Neural crest cell (in vitro differentiated cells): ENCODE data around the gene ZHX3. TPM values are rescaled to one million over a fixed set of nuclear protein-coding genes. Genes with fewer than 3 reads are reported as not detected.

ENCODE experiments used
- DNase-seq: peaks from one replicate; pipeline ENCODE4 v3.0.0; 2021; ENCODE audit warnings: low read depth, mixed read lengths, low spot score
- H3K27ac Mint-ChIP-seq: one replicate; pipeline ENCODE4 v1.8.0; 2021; ENCODE audit warnings: mild to moderate bottlenecking, mixed read lengths; ENCODE audit not compliant: unreplicated experiment
- H3K27me3 Mint-ChIP-seq: 2 replicates; pipeline ENCODE4 v1.8.0; 2021; ENCODE audit warnings: low read depth, mild to moderate bottlenecking, mixed read lengths
- H3K36me3 Mint-ChIP-seq: 2 replicates; pipeline ENCODE4 v1.8.0; 2021; ENCODE audit warnings: low read depth, mild to moderate bottlenecking, mixed read lengths
- H3K4me1 Mint-ChIP-seq: 2 replicates; pipeline ENCODE4 v1.8.0; 2021; ENCODE audit warnings: mixed read lengths
- H3K4me3 Mint-ChIP-seq: one replicate; pipeline ENCODE4 v1.8.0; 2021; ENCODE audit warnings: mild to moderate bottlenecking, mixed read lengths
- H3K9me3 Mint-ChIP-seq: 2 replicates; pipeline ENCODE4 v1.8.0; 2021; ENCODE audit warnings: mixed read lengths
- total RNA-seq: library from RNA; stranded (reverse); gene quantifications from 2 replicates; pipeline ENCODE4 v1.2.1, GENCODE V29; 2021
- TF ChIP-seq, protein P1 (sequence below): fragments of 200-600 bp; sonication (generic); conservative IDR thresholded peaks from 2 replicates; pipeline ENCODE4 v1.5.0; 2021; ENCODE audit warnings: antibody characterized with exemption, mild to moderate bottlenecking

The ZHX3 gene
- total RNA-seq, 1 donor from 2014 or later, result 13.0 TPM

DNA sequence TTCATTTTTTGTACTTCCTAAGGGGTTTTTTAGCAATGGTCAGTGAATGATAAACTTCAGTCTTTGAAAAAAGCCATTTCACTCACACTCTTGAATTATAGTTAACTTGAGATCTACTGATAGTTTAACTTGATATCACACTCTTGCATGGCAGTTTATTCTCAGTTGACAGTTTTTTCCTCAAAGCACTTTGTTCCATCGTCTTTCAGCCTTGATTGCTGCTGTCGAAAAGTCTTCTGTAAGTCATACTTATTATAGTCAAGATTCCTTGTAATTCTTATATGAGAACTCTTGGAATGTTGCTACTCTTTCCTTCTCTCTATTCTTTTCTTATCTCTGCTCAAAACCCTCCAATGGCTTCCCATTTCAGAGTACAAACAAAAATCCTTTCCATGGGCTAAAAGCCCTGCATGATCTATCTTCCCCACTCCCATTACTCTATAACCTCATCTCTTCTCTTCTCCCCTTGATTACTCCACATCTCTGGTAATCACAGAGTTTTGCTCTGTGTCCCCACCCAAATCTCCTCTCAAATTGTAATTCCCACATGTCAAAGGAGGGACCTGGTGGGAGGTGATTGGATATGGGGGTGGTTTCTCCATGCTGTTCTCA, 31.2 kb downstream of the ZHX3 start:
- Mint-ChIP-seq H3K4me3 (no peak overlapping the region), H3K4me1 (no peaks in the 10 kb centered on the region), H3K27me3 (no peaks in the 10 kb centered on the region), H3K27ac (no peak overlapping the region), H3K36me3 (peaks cover 13% of the 10 kb centered on the region), H3K9me3 (peaks cover 15% of the 10 kb centered on the region)
- DNase-seq, result no peak
- TF ChIP-seq, protein P1, sequence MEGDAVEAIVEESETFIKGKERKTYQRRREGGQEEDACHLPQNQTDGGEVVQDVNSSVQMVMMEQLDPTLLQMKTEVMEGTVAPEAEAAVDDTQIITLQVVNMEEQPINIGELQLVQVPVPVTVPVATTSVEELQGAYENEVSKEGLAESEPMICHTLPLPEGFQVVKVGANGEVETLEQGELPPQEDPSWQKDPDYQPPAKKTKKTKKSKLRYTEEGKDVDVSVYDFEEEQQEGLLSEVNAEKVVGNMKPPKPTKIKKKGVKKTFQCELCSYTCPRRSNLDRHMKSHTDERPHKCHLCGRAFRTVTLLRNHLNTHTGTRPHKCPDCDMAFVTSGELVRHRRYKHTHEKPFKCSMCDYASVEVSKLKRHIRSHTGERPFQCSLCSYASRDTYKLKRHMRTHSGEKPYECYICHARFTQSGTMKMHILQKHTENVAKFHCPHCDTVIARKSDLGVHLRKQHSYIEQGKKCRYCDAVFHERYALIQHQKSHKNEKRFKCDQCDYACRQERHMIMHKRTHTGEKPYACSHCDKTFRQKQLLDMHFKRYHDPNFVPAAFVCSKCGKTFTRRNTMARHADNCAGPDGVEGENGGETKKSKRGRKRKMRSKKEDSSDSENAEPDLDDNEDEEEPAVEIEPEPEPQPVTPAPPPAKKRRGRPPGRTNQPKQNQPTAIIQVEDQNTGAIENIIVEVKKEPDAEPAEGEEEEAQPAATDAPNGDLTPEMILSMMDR, result no peak

DNA sequence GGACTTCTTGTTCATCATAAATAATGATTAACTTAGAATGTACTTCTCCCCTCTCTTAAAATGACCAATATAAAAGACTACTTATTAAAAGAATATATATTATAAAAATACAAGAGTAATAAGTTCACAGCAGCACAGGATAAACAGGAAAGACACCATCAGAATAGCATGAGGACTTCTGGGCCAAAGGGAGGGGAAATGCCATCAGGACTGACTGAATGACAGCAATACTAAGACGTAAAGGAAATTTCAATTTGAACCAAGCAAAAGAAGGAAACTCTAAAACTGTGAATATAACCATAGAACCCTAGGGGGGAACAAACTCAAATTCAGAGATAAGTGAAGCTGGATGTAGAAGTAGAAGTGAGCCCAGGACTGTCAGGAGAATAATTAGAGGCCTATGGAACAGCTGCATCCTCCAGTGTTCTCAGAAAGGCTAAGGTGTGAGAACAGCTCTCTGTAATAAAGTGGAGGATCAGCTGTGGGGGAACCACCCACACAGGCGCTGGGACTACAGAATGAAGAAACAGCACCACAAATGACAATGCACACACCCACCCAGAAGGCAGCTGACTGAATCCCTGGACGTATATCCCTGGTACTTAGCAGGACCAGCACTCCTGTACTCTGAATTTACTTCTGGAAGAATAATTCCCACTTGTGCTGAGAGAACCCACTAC, 37.8 kb downstream of the ZHX3 start:
- TF ChIP-seq, protein P1, result no peak
- Mint-ChIP-seq H3K9me3 (peaks cover 3% of the 10 kb centered on the region), H3K4me1 (no peaks in the 10 kb centered on the region)

DNA sequence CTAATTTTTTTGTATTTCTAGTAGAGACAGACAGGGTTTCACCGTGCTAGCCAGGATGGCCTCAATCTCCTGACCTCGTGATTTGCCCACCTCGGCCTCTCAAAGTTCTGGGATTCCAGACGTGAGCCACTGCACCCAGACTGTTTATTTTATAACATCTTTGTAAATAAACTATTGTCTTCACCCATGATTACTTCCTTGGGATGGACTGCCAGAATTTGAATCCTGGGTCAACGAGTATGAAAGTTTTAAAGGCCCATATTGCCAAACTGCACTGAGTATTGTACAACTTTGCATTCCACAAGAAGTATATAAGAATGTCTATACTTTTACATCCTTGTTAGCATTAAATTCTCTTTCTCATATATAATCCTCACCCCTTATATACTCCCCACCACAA, 38.6 kb downstream of the ZHX3 start:
- no peak for DNase-seq
- H3K4me1 Mint-ChIP-seq, result no peaks in the 10 kb centered on the region
- TF ChIP-seq, protein P1, result no peak
- no peaks in the 10 kb centered on the region for H3K9me3 Mint-ChIP-seq
- H3K27ac Mint-ChIP-seq, result no peak overlapping the region
- no peak overlapping the region for H3K4me3 Mint-ChIP-seq
- H3K27me3 Mint-ChIP-seq, result no peaks in the 10 kb centered on the region
- H3K36me3 Mint-ChIP-seq, result no peaks in the 10 kb centered on the region

More for the DNA sequence above, 37.8 kb downstream of the ZHX3 start:
- no peak for DNase-seq
- Mint-ChIP-seq H3K27me3 (no peaks in the 10 kb centered on the region), H3K27ac (no peak overlapping the region), H3K4me3 (no peak overlapping the region), H3K36me3 (peaks cover 4% of the 10 kb centered on the region)

DNA sequence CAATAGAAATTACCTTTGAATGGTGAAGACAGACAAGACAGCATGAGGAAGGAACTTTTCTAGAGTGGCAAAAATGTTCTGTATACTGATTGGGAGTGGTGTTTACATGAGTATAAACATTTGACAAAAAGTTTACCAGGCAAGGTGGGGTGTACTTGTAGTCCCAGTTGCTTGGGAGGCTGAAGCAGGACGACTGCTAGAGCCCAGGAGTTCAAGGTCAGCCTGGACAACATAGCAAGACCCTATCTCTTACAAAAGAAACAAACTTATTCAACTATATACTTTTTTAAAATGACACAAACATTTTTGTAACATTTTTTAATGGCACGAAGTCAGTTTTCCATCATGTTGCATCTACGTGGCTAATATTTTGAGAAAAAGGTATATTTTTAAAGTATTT, 40.5 kb downstream of the ZHX3 start:
- H3K36me3 Mint-ChIP-seq, result no peaks in the 10 kb centered on the region
- no peak overlapping the region for H3K4me3 Mint-ChIP-seq
- TF ChIP-seq, protein P1, result no peak
- H3K9me3 Mint-ChIP-seq, result no peaks in the 10 kb centered on the region
- no peak for DNase-seq
- H3K27me3 Mint-ChIP-seq, result no peaks in the 10 kb centered on the region
- H3K27ac Mint-ChIP-seq, result no peak overlapping the region
- H3K4me1 Mint-ChIP-seq, result no peaks in the 10 kb centered on the region

DNA sequence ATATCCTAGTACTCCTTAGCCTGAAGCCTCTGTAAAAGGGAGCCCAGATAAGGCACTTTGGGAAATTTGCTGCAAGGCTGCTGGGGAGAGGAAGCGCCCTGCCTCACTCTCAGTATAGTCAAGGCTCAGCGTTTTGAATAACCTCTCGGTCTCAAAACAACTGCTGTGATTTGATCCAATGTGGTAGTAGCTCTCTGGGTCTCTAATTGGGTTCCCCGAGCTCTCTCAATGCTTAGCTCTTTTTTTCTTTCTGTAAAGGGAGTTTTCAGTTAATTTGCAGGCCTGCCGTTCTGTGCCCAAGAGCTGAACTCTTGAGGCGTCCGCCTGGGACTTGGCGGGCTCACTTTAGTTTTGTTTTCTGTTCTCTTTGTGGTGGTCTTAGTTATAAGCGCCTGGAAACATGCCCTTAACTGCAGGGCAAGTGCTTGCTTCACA, 41.2 kb downstream of the ZHX3 start:
- TF ChIP-seq, protein P1, result no peak
- no peaks in the 10 kb centered on the region for H3K27me3 Mint-ChIP-seq
- no peaks in the 10 kb centered on the region for H3K9me3 Mint-ChIP-seq
- DNase-seq, result no peak
- no peaks in the 10 kb centered on the region for H3K36me3 Mint-ChIP-seq
- no peak overlapping the region for H3K27ac Mint-ChIP-seq
- no peaks in the 10 kb centered on the region for H3K4me1 Mint-ChIP-seq
- no peak overlapping the region for H3K4me3 Mint-ChIP-seq
